ENCODE data around the gene LRRIQ4.
A peak's percentile ranks its signal among the peaks of the same experiment; 100 is the strongest.

Gene LRRIQ4

GRCh38 chr3:169850618-169851017 is 37.9 kb downstream of the LRRIQ4 start:
- no peak for DNase-seq (ENCODE audit: extremely low spot score)
- ChIA-PET POLR2A (no interaction called here), CTCF (no interaction called here)
- TF ChIP-seq TARDBP (IDR thresholded peaks at IDR 0.05) (no peak), LEF1 (IDR thresholded peaks at IDR 0.05; ENCODE audit: borderline replicate concordance) (no peak), FOXK2 (IDR thresholded peaks at IDR 0.05) (no peak), ELF4 (IDR thresholded peaks at IDR 0.05) (no peak), PKNOX1 (IDR thresholded peaks at IDR 0.05) (no peak), SP1 (IDR thresholded peaks at IDR 0.05) (no peak)

DNA sequence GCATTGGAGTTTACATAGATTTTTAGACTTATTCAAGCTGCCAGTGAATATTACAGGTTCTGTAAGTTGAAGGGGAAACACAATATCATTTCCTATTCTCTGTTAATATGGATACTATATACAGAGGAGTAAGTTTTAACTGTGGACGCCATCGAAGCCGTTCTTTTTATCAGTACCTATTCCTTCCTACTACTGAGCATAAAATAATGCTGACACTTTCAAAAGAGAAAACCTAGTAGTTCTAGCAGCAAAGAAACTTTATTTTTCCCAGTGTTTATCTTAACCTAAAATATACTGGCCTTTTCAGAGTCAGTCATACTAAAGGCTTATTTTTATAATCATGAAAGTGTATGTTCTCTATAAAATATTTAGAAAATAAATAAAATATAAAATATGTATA is 42.8 kb downstream of the LRRIQ4 start:
- TF ChIP-seq FOXA1 (IDR thresholded peaks at IDR 0.05), result no peak
- TF ChIP-seq BHLHE40 (IDR thresholded peaks at IDR 0.05; ENCODE audit: borderline replicate concordance), result no peak
- TF ChIP-seq LEF1 (IDR thresholded peaks at IDR 0.05; ENCODE audit: borderline replicate concordance), result no peak
- no peak for TF ChIP-seq PKNOX1 (IDR thresholded peaks at IDR 0.05)
- no peak for TF ChIP-seq SUZ12 (IDR thresholded peaks at IDR 0.05)
- TF ChIP-seq L3MBTL2 (conservative IDR thresholded peaks at IDR 0.05), result no peak
- no peak for TF ChIP-seq CTBP1 (IDR thresholded peaks at IDR 0.05; ENCODE audit: borderline replicate concordance)
- no peak for TF ChIP-seq FOXM1 (IDR thresholded peaks at IDR 0.05; ENCODE audit: borderline replicate concordance)
- no peak for TF ChIP-seq FOXK2 (IDR thresholded peaks at IDR 0.05)
- TF ChIP-seq ELF4 (IDR thresholded peaks at IDR 0.05), result no peak
- no peak for TF ChIP-seq ARNT (IDR thresholded peaks at IDR 0.05)
- TF ChIP-seq TARDBP (IDR thresholded peaks at IDR 0.05), result no peak
- TF ChIP-seq NFRKB (IDR thresholded peaks at IDR 0.05), result no peak
- no peak for TF ChIP-seq HDGF (IDR thresholded peaks at IDR 0.05; ENCODE audit: borderline replicate concordance)
- no peak for TF ChIP-seq ZNF384 (IDR thresholded peaks at IDR 0.05)
- no peak for DNase-seq (ENCODE audit: extremely low spot score)
- POLR2A ChIA-PET, result no interaction called here
- CTCF ChIA-PET, result no interaction called here

DNA sequence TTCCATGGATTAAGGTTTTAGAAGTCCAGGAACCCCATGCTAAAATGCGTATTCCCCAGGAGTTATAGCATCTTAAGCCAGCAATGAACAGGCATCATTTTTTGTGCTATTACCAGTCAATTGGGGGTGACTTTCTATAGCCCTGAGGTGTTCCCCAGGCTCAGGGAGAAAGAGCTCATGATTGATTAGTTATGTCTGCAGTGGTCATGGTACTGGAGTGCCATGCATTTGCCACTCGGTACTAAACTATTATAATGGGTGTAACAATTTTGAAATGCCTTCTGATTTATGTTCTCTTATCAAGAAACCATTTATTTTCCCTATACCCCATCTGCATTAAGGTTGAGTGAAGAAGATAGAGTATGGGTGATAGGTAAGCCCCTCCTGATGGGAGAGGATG is 45.1 kb downstream of the LRRIQ4 start:
- ChIA-PET CTCF (no interaction called here), POLR2A (no interaction called here)
- TF ChIP-seq PKNOX1 (IDR thresholded peaks at IDR 0.05), result no peak
- no peak for TF ChIP-seq ZNF384 (IDR thresholded peaks at IDR 0.05)
- no peak for TF ChIP-seq L3MBTL2 (conservative IDR thresholded peaks at IDR 0.05)
- no peak for TF ChIP-seq FOXK2 (IDR thresholded peaks at IDR 0.05)
- TF ChIP-seq ELF4 (IDR thresholded peaks at IDR 0.05), result no peak
- no peak for TF ChIP-seq CTBP1 (IDR thresholded peaks at IDR 0.05; ENCODE audit: borderline replicate concordance)
- no peak for TF ChIP-seq ARNT (IDR thresholded peaks at IDR 0.05)
- TF ChIP-seq NFRKB (IDR thresholded peaks at IDR 0.05), result no peak
- TF ChIP-seq SP1 (IDR thresholded peaks at IDR 0.05), result no peak
- TF ChIP-seq TARDBP (IDR thresholded peaks at IDR 0.05), result no peak
- no peak for DNase-seq (ENCODE audit: extremely low spot score)

- DNase-seq (ENCODE audit: extremely low spot score), result no peak
- ChIA-PET POLR2A (interaction anchor here (1.3 kb wide), 1 partner anchor 104 kb away, joined by 4 read pairs; no protein-coding TSS in a partner anchor), CTCF (interaction anchor here (0.8 kb wide), 1 partner anchor 140 kb away, joined by 3 read pairs; no protein-coding TSS in a partner anchor)
- TF ChIP-seq L3MBTL2 (conservative IDR thresholded peaks at IDR 0.05) (no peak), TARDBP (IDR thresholded peaks at IDR 0.05) (no peak)
These were observed 49.2 kb downstream of the LRRIQ4 start for GRCh38 chr3:169861871-169862270.

GRCh38 chr3:169863458-169863899 is 50.8 kb downstream of the LRRIQ4 start:
- TF ChIP-seq ZNF384 (IDR thresholded peaks at IDR 0.05) (no peak), SUZ12 (IDR thresholded peaks at IDR 0.05) (no peak), SP1 (IDR thresholded peaks at IDR 0.05) (no peak), PKNOX1 (IDR thresholded peaks at IDR 0.05) (no peak)
- ChIA-PET CTCF (no interaction called here), POLR2A (no interaction called here)
- DNase-seq (ENCODE audit: extremely low spot score), result peak; percentile 75

DNA sequence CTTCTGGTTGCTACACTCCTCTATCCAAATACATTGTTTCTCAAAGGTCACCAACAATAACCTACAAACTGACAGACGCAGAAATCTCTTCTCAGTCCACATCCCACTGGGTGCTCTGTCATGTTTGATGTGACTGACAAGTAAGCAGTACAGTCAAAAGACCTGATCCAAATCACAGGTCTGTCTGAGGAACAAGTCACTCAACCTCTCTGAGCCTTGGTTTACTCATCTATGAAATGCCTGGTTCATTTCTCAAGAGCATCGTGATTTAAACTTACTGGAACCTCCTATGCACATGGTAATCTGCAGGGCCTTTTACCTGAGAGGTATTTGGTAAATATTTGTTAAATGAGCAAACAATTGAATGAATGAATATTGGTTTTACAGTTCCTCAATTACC is 51.6 kb downstream of the LRRIQ4 start:
- ChIA-PET CTCF (no interaction called here), POLR2A (no interaction called here)
- no peak for TF ChIP-seq NFRKB (IDR thresholded peaks at IDR 0.05)
- no peak for TF ChIP-seq SP1 (IDR thresholded peaks at IDR 0.05)
- no peak for TF ChIP-seq ZNF384 (IDR thresholded peaks at IDR 0.05)
- no peak for TF ChIP-seq ELF4 (IDR thresholded peaks at IDR 0.05)
- TF ChIP-seq PKNOX1 (IDR thresholded peaks at IDR 0.05), result no peak
- no peak for TF ChIP-seq SUZ12 (IDR thresholded peaks at IDR 0.05)
- no peak for TF ChIP-seq ARNT (IDR thresholded peaks at IDR 0.05)
- no peak for TF ChIP-seq TARDBP (IDR thresholded peaks at IDR 0.05)
- TF ChIP-seq FOXK2 (IDR thresholded peaks at IDR 0.05), result no peak
- DNase-seq (ENCODE audit: extremely low spot score), result no peak

Data from HEK293T (cell line).